ENCODE results near the gene FCGR2B.

- no peak for TF ChIP-seq CTCF (IDR thresholded peaks at IDR 0.05; ENCODE audit: poor library complexity)
- no peak for TF ChIP-seq EZH2phosphoT487 (IDR thresholded peaks at IDR 0.05; ENCODE audit: low read depth, severe bottlenecking, unreplicated experiment)
- no peak for TF ChIP-seq EZH2 (IDR thresholded peaks at IDR 0.05; ENCODE audit: borderline replicate concordance)
Observed at GRCh38 chr1:161710560-161710959, 47.6 kb downstream of the FCGR2B start.

Measured in hepatocyte (in vitro differentiated cells).